ENCODE measurements around the gene RRAGB.
"Not testable (repeated sequence)": the region's sequence is repeated elsewhere in the genome, so short reads cannot be mapped to it uniquely, and the experiment has no call there.

Gene RRAGB, protein sequence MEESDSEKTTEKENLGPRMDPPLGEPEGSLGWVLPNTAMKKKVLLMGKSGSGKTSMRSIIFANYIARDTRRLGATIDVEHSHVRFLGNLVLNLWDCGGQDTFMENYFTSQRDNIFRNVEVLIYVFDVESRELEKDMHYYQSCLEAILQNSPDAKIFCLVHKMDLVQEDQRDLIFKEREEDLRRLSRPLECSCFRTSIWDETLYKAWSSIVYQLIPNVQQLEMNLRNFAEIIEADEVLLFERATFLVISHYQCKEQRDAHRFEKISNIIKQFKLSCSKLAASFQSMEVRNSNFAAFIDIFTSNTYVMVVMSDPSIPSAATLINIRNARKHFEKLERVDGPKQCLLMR

DNA sequence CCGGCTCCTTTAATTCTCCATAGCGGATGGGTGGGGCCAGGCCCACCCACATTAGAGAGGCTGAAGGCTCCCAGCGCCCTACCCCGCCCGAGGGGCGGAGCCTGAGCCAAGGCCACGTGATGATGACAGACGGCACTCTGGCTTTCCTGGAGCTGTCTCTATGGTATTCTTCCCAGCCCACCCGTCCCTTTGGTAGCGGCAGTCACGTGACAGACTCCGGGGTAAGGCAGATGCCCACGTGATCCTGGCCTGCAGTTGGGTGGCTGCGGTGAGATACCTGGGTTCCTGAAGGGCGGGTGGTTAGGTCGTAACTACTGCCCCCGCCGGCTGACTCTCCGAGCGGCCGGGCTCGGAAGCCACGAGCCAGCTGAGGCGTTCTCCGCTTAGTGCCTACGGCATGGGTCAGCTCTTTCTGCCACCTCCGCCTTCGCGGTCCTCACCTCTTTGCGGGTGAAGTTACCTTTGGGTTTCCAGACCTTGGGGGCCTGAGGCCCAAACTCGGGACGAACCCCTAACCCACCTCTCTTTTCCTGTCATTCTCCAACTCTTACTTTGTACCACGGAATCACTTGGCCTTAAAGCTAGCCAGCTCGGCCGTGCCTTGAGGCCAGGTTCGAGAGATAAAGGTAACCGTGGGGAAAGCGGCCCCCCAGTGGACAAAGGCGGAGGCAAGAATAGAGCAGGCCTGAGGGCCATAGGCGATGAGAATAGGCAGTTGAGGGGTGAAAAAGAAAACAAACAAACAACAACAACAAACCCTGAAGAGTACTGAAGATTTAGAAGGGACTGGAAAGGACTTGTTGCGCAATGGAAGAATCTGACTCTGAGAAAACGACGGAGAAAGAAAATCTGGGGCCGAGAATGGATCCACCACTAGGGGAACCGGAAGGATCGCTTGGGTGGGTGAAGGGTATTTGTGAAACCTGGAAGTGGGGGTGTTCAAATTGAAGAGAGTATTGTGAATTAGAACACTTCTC, at the start of gene RRAGB:
Gene RRAGB, plus strand, starts transcription at position 229 of the 977 bp plus-strand sequence. Its CDS starts 579 bp downstream, at position 808.
- peak within 1 kb of the TSS; percentile 72 for H3K4me2 ChIP-seq
- H3K9ac ChIP-seq = peak within 1 kb of the TSS; percentile 77
- H3K27me3 ChIP-seq (ENCODE audit: insufficient read depth, low read depth) = no peaks in the 10 kb centered on the region
- no peaks in the 10 kb centered on the region for H4K20me1 ChIP-seq (ENCODE audit: insufficient read depth)
- TF ChIP-seq, protein P1, sequence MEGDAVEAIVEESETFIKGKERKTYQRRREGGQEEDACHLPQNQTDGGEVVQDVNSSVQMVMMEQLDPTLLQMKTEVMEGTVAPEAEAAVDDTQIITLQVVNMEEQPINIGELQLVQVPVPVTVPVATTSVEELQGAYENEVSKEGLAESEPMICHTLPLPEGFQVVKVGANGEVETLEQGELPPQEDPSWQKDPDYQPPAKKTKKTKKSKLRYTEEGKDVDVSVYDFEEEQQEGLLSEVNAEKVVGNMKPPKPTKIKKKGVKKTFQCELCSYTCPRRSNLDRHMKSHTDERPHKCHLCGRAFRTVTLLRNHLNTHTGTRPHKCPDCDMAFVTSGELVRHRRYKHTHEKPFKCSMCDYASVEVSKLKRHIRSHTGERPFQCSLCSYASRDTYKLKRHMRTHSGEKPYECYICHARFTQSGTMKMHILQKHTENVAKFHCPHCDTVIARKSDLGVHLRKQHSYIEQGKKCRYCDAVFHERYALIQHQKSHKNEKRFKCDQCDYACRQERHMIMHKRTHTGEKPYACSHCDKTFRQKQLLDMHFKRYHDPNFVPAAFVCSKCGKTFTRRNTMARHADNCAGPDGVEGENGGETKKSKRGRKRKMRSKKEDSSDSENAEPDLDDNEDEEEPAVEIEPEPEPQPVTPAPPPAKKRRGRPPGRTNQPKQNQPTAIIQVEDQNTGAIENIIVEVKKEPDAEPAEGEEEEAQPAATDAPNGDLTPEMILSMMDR (conservative IDR thresholded peaks at IDR 0.05; ENCODE audit: low read depth, low read length) = peak; percentile 75
- H3K79me2 ChIP-seq (ENCODE audit: insufficient read depth, low read depth) = peaks cover 10% of the 10 kb centered on the region; the same call in 1 of the 2 replicates
- no peak within 1 kb of the TSS for H3K4me3 ChIP-seq (IDR thresholded peaks at IDR 0.05; ENCODE audit: insufficient read depth, low read depth, low read length)
- peak within 1 kb of the TSS; percentile 87 for H3K27ac ChIP-seq
- H2AFZ ChIP-seq (ENCODE audit: low read depth) = peak within 1 kb of the TSS; percentile 85
- no peaks in the 10 kb centered on the region for H3K36me3 ChIP-seq (ENCODE audit: insufficient read depth)
- H3K4me1 ChIP-seq (ENCODE audit: low read depth, poor library complexity, severe bottlenecking) = peaks cover 6% of the 10 kb centered on the region

DNA sequence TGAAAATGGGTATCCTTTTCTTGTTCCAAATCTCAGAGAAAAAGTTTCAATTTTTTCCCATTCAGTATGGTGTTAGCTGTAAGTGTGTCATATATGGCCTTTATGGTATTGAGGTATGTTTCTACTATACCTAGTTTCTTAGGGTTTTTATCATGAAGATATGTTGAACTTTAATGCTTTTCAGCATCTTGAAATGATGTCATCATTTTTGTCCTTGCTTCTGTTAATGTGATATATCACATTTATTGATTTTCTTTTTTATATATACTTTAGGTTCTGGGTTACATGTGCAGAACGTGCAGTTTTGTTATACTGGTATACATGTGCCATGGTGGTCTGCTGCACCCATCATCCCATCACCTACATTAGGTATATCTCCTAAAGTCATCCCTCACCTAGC, 49.5 kb upstream of the RRAGB start:
- H3K4me3 ChIP-seq (IDR thresholded peaks at IDR 0.05; ENCODE audit: insufficient read depth, low read depth, low read length) = no peak overlapping the region
- no peaks in the 10 kb centered on the region for H4K20me1 ChIP-seq (ENCODE audit: insufficient read depth)
- H2AFZ ChIP-seq (ENCODE audit: low read depth) = no peak overlapping the region
- no peak overlapping the region for H3K27ac ChIP-seq
- TF ChIP-seq, protein P1 (conservative IDR thresholded peaks at IDR 0.05; ENCODE audit: low read depth, low read length) = no peak
- H3K79me2 ChIP-seq (ENCODE audit: insufficient read depth, low read depth) = no peaks in the 10 kb centered on the region
- no peaks in the 10 kb centered on the region for H3K36me3 ChIP-seq (ENCODE audit: insufficient read depth)
- no peaks in the 10 kb centered on the region for H3K27me3 ChIP-seq (ENCODE audit: insufficient read depth, low read depth)
- H3K4me1 ChIP-seq (ENCODE audit: low read depth, poor library complexity, severe bottlenecking) = no peaks in the 10 kb centered on the region
- H3K4me2 ChIP-seq = no peak overlapping the region
- no peak overlapping the region for H3K9ac ChIP-seq

DNA sequence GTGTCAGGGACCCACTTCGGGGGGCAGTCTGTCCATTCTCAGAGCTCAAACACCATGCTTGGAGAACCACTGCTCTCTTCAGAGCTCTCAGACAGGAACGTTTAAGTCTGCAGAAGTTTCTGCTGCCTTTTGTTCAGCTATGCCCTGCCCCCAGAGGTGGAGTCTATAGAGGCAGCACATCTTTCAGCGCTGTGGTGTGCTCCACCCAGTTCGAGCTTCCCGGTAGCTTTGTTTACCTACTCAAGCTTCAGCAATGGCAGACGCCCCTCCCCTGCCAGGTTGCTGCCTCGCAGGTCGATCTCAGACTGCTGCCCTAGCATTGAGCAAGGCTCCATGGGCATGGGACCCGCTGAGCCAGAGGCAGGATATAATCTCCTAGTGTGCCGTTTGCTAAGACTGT, 29.0 kb upstream of the RRAGB start:
- H3K4me3 ChIP-seq (IDR thresholded peaks at IDR 0.05; ENCODE audit: insufficient read depth, low read depth, low read length); H3K9ac ChIP-seq; H3K79me2 ChIP-seq (ENCODE audit: insufficient read depth, low read depth); H3K4me1 ChIP-seq (ENCODE audit: low read depth, poor library complexity, severe bottlenecking); H3K27ac ChIP-seq; H3K36me3 ChIP-seq (ENCODE audit: insufficient read depth); H4K20me1 ChIP-seq (ENCODE audit: insufficient read depth); H3K27me3 ChIP-seq (ENCODE audit: insufficient read depth, low read depth); H2AFZ ChIP-seq (ENCODE audit: low read depth); H3K4me2 ChIP-seq: not testable (repeated sequence)

DNA sequence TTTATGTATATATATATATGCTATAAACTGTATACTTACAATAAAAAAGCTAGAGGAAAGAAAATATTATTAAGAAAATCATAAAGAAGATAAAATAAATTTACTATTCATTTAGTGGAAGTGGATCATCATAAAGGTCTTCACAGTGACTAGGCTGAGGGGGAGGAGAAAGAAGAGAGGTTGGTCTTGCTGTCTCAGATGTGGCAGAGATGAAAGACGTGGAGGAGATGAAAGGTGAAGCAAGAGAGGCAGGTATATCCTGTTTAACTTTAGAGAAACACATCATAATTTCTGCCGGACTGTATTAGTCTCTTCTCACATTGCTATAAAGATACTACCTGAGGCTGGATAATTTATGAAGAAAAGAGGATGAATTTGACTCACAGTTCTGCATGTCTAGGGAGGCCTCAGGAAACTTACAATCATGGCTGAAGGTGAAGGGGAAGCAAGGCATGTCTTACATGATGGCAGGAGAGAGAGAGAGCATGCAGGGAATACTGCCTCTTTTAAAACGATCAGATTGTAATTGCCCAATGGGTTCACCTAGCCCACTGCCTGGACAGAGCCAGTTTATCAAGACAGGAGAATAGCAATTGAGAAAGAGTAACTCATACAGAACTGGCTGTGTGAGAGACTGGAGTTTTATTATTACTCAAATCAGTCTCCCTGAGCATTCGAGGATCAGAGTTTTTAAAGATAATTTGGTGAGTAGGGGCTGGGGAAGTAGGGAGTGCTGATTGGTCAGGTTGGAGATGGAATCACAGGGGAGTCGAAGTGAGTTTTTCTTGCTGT, 22.1 kb upstream of the RRAGB start:
- Histone ChIP-seq H2AFZ (ENCODE audit: low read depth) (no peak overlapping the region), H3K79me2 (ENCODE audit: insufficient read depth, low read depth) (no peaks in the 10 kb centered on the region), H3K27ac (no peak overlapping the region), H3K4me1 (ENCODE audit: low read depth, poor library complexity, severe bottlenecking) (no peaks in the 10 kb centered on the region), H3K4me2 (no peak overlapping the region), H4K20me1 (ENCODE audit: insufficient read depth) (no peaks in the 10 kb centered on the region), H3K36me3 (ENCODE audit: insufficient read depth) (no peaks in the 10 kb centered on the region), H3K4me3 (IDR thresholded peaks at IDR 0.05; ENCODE audit: insufficient read depth, low read depth, low read length) (no peak overlapping the region), H3K27me3 (ENCODE audit: insufficient read depth, low read depth) (no peaks in the 10 kb centered on the region), H3K9ac (no peak overlapping the region)
- TF ChIP-seq, protein P1 (conservative IDR thresholded peaks at IDR 0.05; ENCODE audit: low read depth, low read length) = no peak

All from KMS-11 (cell line).